SU-DHL-6 (cell line): Measurements from ENCODE around the gene MMAA.

Experiments
- CTCF ChIP-seq: fragments of 200-600 bp; sonication (generic); IDR thresholded peaks from one replicate; pipeline ENCODE4 v1.5.1; 2017; ENCODE audit warnings: antibody characterized with exemption, mild to moderate bottlenecking, low read length, moderate library complexity; ENCODE audit not compliant: insufficient read depth, poor library complexity, severe bottlenecking
- EZH2phosphoT487 ChIP-seq: fragments of 200-600 bp; sonication (generic), shearing (Covaris generic); conservative IDR thresholded peaks from 2 replicates; pipeline ENCODE4 v1.6.1; 2018; ENCODE audit warnings: mild to moderate bottlenecking, antibody characterized with exemption, low read length, moderate library complexity, mixed read lengths

- no peak for TF ChIP-seq CTCF
- no peak for TF ChIP-seq EZH2phosphoT487
These were observed 4.6 kb downstream of the MMAA start for GRCh38 chr4:145623831-145624230.
